SJSA1 (cell line): ENCODE data around the gene USP53. TPM values are rescaled to one million over a fixed set of nuclear protein-coding genes. Genes with fewer than 3 reads are reported as not detected.
A peak's percentile ranks its signal among the peaks of the same experiment; 100 is the strongest.
"Not testable (repeated sequence)": the region's sequence is repeated elsewhere in the genome, so short reads cannot be mapped to it uniquely, and the experiment has no call there.

Source experiments
- DNase-seq, 2 experiments: peaks; one replicate each; pipeline ENCODE4 v3.0.0-alpha.2; 2015 to 2020; ENCODE audit warnings: low spot score in 2 of 2, low read depth in 1 of 2
- H3K27ac ChIP-seq: fragments of 250-450 bp; sonication (Bioruptor Pico); 2 replicates; pipeline ENCODE4 v1.5.1; 2020; ENCODE audit warnings: mild to moderate bottlenecking, moderate library complexity
- H3K27me3 ChIP-seq: fragments of 250-450 bp; sonication (Bioruptor Pico); replicated peaks from 2 replicates; pipeline ENCODE4 v1.5.1; 2020; ENCODE audit warnings: mild to moderate bottlenecking, moderate library complexity
- H3K36me3 ChIP-seq: fragments of 250-450 bp; sonication (Bioruptor Pico); 2 replicates; pipeline ENCODE4 v1.5.1; 2020; ENCODE audit warnings: mild to moderate bottlenecking
- H3K4me1 ChIP-seq: fragments of 250-450 bp; sonication (Bioruptor Pico); replicated peaks from 2 replicates; pipeline ENCODE4 v1.6.1; 2021; ENCODE audit warnings: mild to moderate bottlenecking
- H3K4me3 ChIP-seq: fragments of 250-450 bp; sonication (Bioruptor Pico); 2 replicates; pipeline ENCODE4 v1.5.1; 2020; ENCODE audit warnings: mild to moderate bottlenecking
- H3K9me3 ChIP-seq: fragments of 250-450 bp; sonication (Bioruptor Pico); replicated peaks from 2 replicates; pipeline ENCODE4 v1.5.1; 2020; ENCODE audit warnings: mild to moderate bottlenecking
- total RNA-seq: library from RNA; depleted of rRNA; stranded (reverse); fragments of >200 nt; shearing (Covaris generic); gene quantifications from 2 replicates; pipeline ENCODE4 v1.2.3, GENCODE V29; 2014; rRNA removed

USP53 gene
- 13.8 and 14.7 TPM in 2 replicates for total RNA-seq

- Histone ChIP-seq H3K27me3 (no peaks in the 10 kb centered on the region), H3K27ac (peak within 1 kb of the TSS; percentile 81), H3K36me3 (peaks cover 4% of the 10 kb centered on the region; the same call in 1 of the 2 replicates), H3K4me1 (peaks cover 31% of the 10 kb centered on the region), H3K9me3 (no peaks in the 10 kb centered on the region), H3K4me3 (peak within 1 kb of the TSS; percentile 64)
- peak; percentile 97 to 98 for DNase-seq
Observed at GRCh38 chr4:119212234-119212963, at the start of gene USP53. USP53 (plus strand) TSS chr4:119212713; CDS start chr4:119239760, 27,047 bp downstream.

DNA sequence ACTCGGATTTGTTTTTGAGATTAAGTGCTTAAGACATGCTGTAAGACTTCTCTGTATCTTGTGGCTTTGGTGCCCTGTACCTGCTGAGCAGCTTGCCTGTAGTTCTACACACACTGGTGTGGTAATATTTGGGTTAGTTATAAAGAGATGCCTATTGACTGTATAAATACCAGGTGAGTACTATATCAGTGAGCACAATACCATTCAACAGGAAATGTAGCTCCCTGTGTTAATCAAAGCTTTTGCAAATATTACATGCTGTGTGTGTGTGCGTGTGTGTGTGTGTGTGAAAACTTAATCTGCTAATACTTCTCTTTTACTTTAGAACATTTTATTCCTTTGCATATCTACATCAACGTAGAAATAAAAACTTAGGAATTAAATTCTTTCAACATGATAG lies 46.7 kb upstream of the USP53 start:
- Histone ChIP-seq H3K4me3 (no peak overlapping the region), H3K36me3 (no peaks in the 10 kb centered on the region), H3K4me1 (no peaks in the 10 kb centered on the region), H3K9me3 (no peaks in the 10 kb centered on the region), H3K27me3 (no peaks in the 10 kb centered on the region), H3K27ac (no peak overlapping the region)
- DNase-seq, result no peak

- DNase-seq, result no peak
- Histone ChIP-seq H3K9me3 (no peaks in the 10 kb centered on the region), H3K27me3 (no peaks in the 10 kb centered on the region), H3K4me3 (no peak overlapping the region), H3K4me1 (no peaks in the 10 kb centered on the region), H3K36me3 (no peaks in the 10 kb centered on the region), H3K27ac (no peak overlapping the region)
Observed at GRCh38 chr4:119170195-119170594, 42.3 kb upstream of the USP53 start.

DNA sequence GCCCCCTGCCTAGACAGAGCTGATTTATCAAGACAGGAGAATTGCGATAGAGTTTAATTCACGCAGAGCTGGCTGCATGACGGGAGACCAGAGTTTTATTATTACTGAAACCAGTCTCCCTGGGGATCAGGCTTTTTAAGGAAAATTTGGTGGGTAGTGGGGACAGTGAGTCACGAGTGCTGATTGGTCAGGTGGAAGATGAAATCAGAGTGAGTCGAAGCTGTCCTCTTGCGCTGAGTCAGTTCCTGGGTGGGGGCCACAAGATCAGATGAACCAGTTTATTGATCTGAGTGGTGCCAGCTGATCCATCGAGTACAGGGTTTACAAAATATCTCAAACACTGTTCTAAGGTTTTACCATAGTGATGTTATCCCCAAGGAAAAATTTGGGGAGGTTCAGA lies 40.3 kb upstream of the USP53 start:
- H3K4me3 ChIP-seq, result no peak overlapping the region
- no peaks in the 10 kb centered on the region for H3K27me3 ChIP-seq
- no peaks in the 10 kb centered on the region for H3K4me1 ChIP-seq
- no peak for DNase-seq
- H3K27ac ChIP-seq, result no peak overlapping the region
- H3K9me3 ChIP-seq, result no peaks in the 10 kb centered on the region
- H3K36me3 ChIP-seq, result no peaks in the 10 kb centered on the region

DNA sequence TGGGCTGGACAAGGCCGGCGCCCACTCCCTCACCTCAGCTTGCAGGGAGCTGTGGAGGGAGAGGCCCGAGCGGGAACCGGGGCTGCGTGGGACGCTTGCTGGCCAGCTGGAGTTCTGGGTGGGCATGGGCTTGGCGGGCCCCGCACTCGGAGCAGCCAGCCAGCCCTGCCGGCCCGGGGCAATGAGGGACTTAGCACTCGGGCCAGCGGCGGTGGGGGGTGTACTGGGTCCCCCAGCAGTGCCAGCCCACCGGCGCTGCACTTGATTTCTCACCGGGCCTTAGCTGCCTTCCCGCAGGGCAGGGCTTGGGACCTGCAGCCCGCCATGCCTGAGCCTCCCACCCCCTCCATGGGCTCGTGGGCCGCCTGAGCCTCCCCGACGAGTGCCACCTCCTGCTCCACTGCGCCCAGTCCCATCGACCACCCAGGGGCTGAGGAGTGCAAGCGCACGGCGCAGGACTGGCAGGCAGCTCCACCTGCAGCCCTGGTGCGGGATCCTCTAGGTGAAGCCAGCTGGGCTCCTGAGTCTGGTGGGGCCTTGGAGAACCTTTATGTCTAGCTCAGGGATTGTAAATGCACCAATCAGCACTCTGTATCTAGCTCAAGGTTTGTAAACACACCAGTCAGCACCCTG lies 38.7 kb upstream of the USP53 start:
- H3K36me3 ChIP-seq, H3K27me3 ChIP-seq, H3K27ac ChIP-seq, DNase-seq, H3K4me1 ChIP-seq, H3K4me3 ChIP-seq, H3K9me3 ChIP-seq: not testable (repeated sequence)

DNA sequence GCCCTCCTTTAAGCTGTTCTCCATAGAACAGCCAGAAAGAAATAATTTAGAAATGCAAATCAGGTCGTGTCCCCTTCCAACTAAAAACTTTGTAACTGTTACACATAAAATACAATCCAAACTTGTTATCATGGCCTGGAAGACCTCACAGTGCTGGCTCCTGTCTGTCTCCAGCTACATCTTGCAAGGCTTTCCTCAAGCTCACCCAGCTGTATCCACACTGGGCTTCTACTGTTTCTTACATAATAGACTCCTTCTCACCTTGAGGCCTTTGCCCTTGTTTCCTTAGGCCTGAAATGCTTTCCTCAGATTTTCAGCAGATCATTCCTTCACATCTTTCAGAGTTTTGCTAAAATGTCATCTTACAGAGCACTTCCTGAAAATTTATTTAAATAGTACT lies 33.5 kb upstream of the USP53 start:
- Histone ChIP-seq H3K27me3 (peaks cover 4% of the 10 kb centered on the region; the same call in 1 of the 2 replicates), H3K27ac (no peak overlapping the region), H3K9me3 (no peaks in the 10 kb centered on the region), H3K4me1 (no peaks in the 10 kb centered on the region), H3K36me3 (no peaks in the 10 kb centered on the region), H3K4me3 (no peak overlapping the region)
- no peak for DNase-seq

GRCh38 chr4:119184128-119184527 lies 28.4 kb upstream of the USP53 start:
- Histone ChIP-seq H3K36me3 (no peaks in the 10 kb centered on the region), H3K4me1 (no peaks in the 10 kb centered on the region), H3K4me3 (no peak overlapping the region), H3K27me3 (peaks cover 4% of the 10 kb centered on the region; the same call in 1 of the 2 replicates), H3K27ac (no peak overlapping the region), H3K9me3 (no peaks in the 10 kb centered on the region)
- DNase-seq, result no peak

DNA sequence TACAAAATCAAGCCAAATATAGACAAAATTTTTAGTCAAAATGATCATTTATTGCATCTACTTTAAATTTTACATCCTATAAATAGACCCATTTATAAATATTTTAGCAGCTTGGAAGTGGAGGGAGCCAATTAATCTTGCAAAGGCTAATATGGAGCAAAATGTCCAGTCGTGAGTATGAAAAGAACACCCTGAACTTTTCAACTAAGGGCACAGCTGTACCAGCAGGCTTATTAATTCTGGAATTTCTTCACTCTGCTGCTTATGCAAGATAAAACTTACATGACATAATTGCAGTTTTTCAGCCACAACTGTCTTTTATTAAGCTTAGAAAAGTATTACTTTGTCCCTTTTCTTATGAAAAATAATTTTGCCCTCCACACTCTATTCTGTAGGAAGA lies 22.9 kb upstream of the USP53 start:
- no peaks in the 10 kb centered on the region for H3K9me3 ChIP-seq
- H3K4me1 ChIP-seq, result no peaks in the 10 kb centered on the region
- no peaks in the 10 kb centered on the region for H3K27me3 ChIP-seq
- no peak for DNase-seq
- H3K4me3 ChIP-seq, result no peak overlapping the region
- no peaks in the 10 kb centered on the region for H3K36me3 ChIP-seq
- no peak overlapping the region for H3K27ac ChIP-seq

DNA sequence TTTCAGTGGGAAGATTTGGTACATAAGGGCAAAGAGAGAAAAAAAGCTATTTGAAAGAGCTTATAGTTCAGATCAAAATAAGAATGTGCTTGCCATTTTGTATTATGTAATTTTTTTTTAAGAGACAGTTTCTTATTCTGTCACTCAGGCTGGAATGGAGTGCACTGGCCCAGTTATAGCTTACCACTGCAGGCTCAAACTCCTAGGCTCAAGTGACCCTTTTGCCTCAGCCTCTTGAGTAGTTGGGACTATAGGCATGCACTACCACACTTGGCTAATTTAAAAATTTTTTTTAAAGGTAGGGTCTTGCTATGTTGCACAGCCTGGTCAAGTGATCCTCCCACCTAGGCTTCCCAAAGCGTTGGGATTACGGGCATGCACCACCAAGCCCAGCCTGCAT lies 22.2 kb upstream of the USP53 start:
- no peaks in the 10 kb centered on the region for H3K36me3 ChIP-seq
- H3K27me3 ChIP-seq, result no peaks in the 10 kb centered on the region
- no peak overlapping the region for H3K4me3 ChIP-seq
- DNase-seq, result no peak
- H3K27ac ChIP-seq, result no peak overlapping the region
- no peaks in the 10 kb centered on the region for H3K4me1 ChIP-seq
- H3K9me3 ChIP-seq, result no peaks in the 10 kb centered on the region

GRCh38 chr4:119191505-119191904 lies 21.0 kb upstream of the USP53 start:
- H3K36me3 ChIP-seq, result no peaks in the 10 kb centered on the region
- H3K27ac ChIP-seq, result no peak overlapping the region

DNA sequence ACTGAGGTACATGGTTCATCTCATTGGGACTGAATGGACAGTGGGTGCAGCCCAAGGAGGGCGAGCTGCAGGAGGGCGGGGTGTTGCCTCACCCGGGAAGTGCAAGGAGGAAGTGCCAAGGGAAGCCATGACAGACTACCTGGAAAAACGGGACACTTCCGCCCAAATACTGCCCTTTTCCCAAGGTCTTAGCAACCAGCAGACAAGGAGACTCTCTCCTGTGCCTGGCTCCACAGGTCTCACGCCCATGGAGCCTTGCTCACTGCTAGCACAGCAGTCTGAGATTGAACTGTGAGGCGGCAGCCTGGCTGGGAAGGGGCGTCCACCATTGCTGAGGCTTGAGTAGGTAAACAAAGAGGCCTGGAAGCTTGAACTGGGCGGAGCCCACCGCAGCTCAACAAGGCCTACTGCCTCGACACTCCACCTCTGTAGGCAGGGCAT lies 14.7 kb upstream of the USP53 start:
- Histone ChIP-seq H3K27ac (no peak overlapping the region), H3K27me3 (no peaks in the 10 kb centered on the region), H3K4me3 (no peak overlapping the region), H3K36me3 (no peaks in the 10 kb centered on the region), H3K4me1 (no peaks in the 10 kb centered on the region), H3K9me3 (0 out of 2 replicates have a peak, but pooled peaks cover 2% of the 10 kb centered on the region)
- no peak for DNase-seq

More at GRCh38 chr4:119191505-119191904, 21.0 kb upstream of the USP53 start:
- no peak for DNase-seq
- H3K4me1 ChIP-seq, result no peaks in the 10 kb centered on the region
- no peak overlapping the region for H3K4me3 ChIP-seq
- H3K27me3 ChIP-seq, result no peaks in the 10 kb centered on the region
- no peaks in the 10 kb centered on the region for H3K9me3 ChIP-seq

GRCh38 chr4:119204916-119205315 lies 7.6 kb upstream of the USP53 start:
- Histone ChIP-seq H3K4me3 (no peak overlapping the region), H3K4me1 (peaks cover 25% of the 10 kb centered on the region), H3K36me3 (no peaks in the 10 kb centered on the region), H3K9me3 (no peaks in the 10 kb centered on the region), H3K27ac (no peak overlapping the region), H3K27me3 (no peaks in the 10 kb centered on the region)
- no peak for DNase-seq

DNA sequence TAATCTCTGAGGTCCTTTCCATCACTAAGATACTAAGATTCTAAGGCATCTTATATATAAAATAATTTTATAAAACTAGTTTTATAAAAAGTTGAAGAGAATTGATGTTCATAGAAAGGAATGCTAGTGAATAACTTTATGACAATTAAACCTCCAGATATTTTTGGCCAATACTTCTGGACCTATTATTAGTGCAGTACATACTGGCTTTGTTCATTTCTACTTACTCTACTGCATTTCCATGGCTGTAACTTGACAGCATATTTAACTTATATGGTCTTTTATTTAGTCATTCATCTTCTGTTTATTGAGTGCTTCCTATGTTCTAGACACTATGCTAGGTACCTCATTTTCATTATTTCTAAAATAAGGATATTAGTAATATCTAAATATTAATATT lies 6.8 kb upstream of the USP53 start:
- no peak overlapping the region for H3K4me3 ChIP-seq
- no peaks in the 10 kb centered on the region for H3K36me3 ChIP-seq
- peaks cover 33% of the 10 kb centered on the region for H3K4me1 ChIP-seq
- H3K9me3 ChIP-seq, result no peaks in the 10 kb centered on the region
- DNase-seq, result no peak
- H3K27ac ChIP-seq, result no peak overlapping the region
- no peaks in the 10 kb centered on the region for H3K27me3 ChIP-seq

- Histone ChIP-seq H3K4me3 (no peak overlapping the region), H3K9me3 (no peaks in the 10 kb centered on the region), H3K36me3 (no peaks in the 10 kb centered on the region), H3K4me1 (peaks cover 37% of the 10 kb centered on the region), H3K27me3 (no peaks in the 10 kb centered on the region), H3K27ac (no peak overlapping the region)
- DNase-seq, result no peak
Observed at GRCh38 chr4:119206178-119206577, 6.3 kb upstream of the USP53 start.
